Hematopoietic multipotent progenitor cell treated with erythropoietin and hydrocortisone succinate and interleukin-3 and kit ligand, for 6 days (in vitro differentiated cells): ENCODE measurements around the gene PTPN13.

Experiments used
- DNase-seq: peaks from one replicate; pipeline ENCODE4 v3.0.0-alpha.2; 2015

The PTPN13 gene, protein sequence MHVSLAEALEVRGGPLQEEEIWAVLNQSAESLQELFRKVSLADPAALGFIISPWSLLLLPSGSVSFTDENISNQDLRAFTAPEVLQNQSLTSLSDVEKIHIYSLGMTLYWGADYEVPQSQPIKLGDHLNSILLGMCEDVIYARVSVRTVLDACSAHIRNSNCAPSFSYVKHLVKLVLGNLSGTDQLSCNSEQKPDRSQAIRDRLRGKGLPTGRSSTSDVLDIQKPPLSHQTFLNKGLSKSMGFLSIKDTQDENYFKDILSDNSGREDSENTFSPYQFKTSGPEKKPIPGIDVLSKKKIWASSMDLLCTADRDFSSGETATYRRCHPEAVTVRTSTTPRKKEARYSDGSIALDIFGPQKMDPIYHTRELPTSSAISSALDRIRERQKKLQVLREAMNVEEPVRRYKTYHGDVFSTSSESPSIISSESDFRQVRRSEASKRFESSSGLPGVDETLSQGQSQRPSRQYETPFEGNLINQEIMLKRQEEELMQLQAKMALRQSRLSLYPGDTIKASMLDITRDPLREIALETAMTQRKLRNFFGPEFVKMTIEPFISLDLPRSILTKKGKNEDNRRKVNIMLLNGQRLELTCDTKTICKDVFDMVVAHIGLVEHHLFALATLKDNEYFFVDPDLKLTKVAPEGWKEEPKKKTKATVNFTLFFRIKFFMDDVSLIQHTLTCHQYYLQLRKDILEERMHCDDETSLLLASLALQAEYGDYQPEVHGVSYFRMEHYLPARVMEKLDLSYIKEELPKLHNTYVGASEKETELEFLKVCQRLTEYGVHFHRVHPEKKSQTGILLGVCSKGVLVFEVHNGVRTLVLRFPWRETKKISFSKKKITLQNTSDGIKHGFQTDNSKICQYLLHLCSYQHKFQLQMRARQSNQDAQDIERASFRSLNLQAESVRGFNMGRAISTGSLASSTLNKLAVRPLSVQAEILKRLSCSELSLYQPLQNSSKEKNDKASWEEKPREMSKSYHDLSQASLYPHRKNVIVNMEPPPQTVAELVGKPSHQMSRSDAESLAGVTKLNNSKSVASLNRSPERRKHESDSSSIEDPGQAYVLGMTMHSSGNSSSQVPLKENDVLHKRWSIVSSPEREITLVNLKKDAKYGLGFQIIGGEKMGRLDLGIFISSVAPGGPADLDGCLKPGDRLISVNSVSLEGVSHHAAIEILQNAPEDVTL (N-terminal part only)

DNA sequence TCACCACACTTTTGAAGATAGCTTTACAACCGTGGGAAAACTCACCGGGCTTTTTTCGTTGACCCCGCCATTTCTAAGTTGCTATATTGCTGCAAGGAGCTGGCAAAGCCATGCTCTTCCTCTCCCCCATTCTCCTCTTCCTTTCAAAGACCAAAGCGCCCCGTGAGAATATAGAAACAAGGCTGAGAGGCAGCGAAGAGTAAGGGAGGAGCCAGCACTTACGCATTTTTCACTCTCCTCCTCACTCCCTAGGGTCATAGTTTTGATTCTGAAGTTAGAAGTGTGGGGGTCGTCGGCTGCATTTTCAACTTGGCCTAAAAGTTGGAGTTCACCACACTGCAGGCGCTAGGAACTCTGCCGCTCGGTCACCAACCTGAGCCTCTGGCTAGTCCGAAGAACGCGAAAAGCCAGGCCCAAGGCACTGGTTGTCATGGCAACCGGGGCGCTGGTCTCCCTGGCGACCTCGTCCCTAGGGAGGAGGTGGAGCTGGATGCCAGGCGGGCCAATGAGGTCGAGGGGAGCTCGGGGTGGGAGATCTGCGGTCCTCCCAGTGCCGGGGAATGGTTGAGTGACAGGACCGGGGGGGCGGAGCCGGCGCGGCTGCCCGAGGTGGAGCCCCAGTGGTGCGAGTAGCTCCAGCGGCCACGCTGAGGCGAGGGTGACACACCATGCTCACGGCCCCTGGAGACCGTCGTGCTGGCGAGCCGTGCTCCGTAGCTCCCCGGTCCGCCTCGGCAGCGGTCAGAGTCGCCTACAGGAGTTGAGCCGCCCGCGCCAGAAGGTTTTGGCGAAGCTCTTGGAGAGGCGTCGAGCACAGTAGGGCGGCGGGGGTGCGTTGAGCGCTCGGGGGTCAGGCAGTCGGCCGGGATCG lies at the start of gene PTPN13:
Gene PTPN13, plus strand, starts transcription at position 628 of the 871 bp plus-strand sequence. CDS start 40,942 bp downstream, outside the sequence.
- DNase-seq: peak; percentile 96

- no peak for DNase-seq
Observed at GRCh38 chr4:86547140-86547539, 47.0 kb upstream of the PTPN13 start.

DNA sequence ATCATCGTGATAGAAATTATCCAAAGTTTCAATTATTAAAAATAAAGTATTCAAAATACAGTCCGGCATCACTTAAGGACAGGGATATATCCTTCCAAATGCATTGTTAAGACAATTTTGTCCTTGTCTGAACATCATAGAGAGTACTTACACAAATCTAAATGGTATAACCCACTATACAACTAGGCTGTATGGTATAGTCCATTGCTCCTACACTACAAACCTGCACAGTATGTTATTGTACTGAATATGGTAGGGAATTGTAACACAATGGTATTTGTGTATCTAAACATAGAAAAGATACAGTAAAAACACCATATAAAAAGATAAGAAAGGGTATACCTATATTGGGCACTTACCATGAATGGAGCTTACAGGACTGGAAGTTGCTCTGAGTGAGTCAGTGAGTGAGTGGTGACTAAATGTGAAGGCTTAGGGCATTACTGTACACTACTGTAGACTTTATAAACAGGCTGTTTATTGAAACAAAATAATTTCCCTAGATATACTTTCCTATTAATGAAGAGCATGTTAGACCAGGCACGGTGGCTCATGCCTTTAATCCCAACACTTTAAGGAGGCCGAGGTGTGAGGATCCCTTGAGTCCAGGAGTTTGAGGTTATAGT lies 44.8 kb upstream of the PTPN13 start:
- no peak for DNase-seq

DNA sequence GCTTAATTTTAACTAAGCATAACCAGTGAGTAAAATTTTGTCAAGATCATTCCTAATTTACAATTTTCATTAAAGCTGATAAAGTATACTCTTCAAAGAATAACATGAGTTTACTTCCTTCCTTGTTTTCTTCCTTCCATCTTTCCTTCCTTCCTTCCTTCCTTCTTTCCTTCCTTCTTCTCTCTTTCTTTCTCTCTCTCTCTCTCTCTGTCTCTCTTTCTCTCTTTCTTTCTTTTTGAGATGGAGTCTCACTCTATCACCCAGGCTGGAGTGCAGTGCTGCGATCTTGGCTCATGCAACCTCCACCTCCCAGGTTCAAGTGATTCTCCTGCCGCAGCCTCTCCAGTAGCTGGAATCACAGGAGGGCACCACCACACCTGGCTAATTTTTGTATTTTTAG lies 42.7 kb upstream of the PTPN13 start:
- no peak for DNase-seq

- DNase-seq: peak; percentile 37
Observed at GRCh38 chr4:86554646-86555045, 39.5 kb upstream of the PTPN13 start.

DNA sequence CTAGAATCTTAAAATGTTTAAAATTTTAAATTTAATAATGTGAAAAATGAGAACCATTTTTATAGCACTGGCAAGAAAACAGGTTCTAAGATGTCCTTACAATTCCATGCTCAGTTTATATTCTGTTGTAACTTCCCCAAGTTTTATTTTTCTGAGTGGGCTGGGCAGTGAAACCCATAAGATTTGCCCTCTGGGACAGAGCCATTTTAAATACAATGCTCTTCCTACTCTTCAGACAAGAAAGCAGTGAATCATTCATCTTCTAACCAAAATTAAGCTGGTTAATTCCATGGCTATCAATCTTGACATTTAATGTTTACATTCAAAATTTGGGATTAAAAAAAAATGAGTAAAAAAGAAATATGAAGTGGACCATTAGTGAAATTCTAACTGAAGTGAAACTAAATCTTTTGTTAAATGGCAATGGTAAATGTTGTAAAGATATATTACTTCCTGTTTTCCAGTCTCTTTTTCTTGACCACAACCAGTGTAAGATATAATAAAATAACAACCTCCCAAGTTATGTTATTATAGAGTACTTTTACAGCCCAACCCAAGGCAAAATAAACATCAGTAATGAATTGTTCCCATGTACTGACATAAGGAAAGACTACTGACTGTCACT lies 37.2 kb upstream of the PTPN13 start:
- DNase-seq: no peak

GRCh38 chr4:86557526-86557925 lies 36.6 kb upstream of the PTPN13 start:
- DNase-seq: no peak

DNA sequence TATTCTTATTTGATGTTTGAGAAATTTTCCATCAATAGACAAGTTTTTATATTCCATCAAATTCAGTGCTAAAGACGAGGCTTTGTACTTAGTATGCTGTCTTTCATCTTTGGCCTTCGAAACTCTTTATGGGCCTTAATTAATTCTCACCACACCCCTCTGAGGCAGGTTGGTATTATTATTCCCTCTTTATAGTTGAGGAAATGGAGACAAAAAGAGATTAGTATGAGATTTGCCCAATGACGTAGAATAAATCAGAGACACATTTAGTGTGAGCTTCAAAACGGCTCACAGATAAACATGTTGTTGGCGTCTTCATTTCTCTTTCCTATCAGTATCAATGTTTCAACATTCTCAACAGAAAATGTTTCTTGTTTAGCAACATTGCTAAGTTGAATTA lies 35.9 kb upstream of the PTPN13 start:
- DNase-seq: no peak

GRCh38 chr4:86558797-86559196 lies 35.3 kb upstream of the PTPN13 start:
- no peak for DNase-seq

DNA sequence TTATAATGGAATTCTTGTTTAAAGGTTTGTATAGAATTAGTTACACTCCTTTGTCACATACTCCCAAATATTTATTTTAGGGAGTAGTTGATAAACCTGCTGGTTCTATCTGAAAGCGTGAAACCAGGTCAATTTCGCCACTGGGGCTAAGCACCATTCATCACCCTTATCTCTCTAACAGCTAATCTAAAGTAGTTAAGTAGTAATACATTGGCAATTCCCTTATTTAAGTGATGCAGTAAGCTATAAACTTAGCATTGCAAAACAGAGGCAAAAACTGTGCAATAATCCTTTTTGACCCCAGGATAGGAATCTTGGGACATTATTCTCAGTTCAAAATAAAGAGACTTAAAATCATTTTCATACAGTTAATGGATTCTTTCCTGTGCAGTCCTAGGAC lies 33.7 kb upstream of the PTPN13 start:
- DNase-seq: no peak

GRCh38 chr4:86561256-86561655 lies 32.9 kb upstream of the PTPN13 start:
- no peak for DNase-seq

- DNase-seq: no peak
Observed at GRCh38 chr4:86563416-86563815, 30.7 kb upstream of the PTPN13 start.

GRCh38 chr4:86564795-86565194 lies 29.3 kb upstream of the PTPN13 start:
- peak; percentile 52 for DNase-seq

GRCh38 chr4:86565651-86566050 lies 28.5 kb upstream of the PTPN13 start:
- peak; percentile 29 for DNase-seq

GRCh38 chr4:86569103-86569870 lies 24.8 kb upstream of the PTPN13 start:
- DNase-seq: no peak

DNA sequence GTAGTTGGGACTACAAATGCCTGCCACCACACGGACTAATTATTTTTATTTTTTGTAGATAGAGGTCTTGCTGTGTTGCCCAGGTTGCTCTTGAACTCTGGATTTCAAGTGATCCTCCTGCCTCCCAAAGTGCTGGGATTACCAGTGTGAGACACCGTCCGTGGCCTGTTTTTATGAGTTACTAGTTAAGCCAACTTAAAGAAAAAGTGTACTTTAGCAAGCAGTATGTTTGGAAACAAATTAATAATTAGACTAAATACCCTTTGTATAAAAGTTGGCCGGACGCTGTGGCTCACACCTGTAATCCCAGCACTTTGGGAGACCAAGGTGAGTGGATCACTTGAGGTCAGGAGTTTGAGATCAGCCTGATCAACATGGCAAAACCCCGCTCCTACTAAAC lies 14.2 kb upstream of the PTPN13 start:
- DNase-seq: no peak

DNA sequence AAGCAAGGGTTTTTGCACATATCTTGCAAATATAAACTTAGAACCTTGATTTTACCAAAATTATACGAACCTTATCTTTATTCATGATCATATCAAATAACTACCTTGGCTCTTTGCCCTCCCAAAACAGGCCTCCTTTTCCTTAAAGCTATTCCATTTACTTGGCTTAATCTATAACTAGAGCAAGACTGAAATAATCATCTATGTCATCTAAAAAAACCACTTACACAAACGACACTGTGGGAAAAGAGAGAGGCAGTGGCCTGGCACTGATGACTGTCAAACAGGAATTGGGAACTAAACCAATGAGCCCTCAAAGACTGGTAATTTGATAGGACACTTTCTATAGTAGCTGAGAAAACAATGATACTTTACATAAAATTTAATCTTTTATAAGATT lies 11.7 kb upstream of the PTPN13 start:
- DNase-seq: peak; percentile 42

GRCh38 chr4:86586160-86586572 lies 7.9 kb upstream of the PTPN13 start:
- peak; percentile 13 for DNase-seq

GRCh38 chr4:86586626-86587380 lies 7.3 kb upstream of the PTPN13 start:
- no peak for DNase-seq
